ENCODE measurements around the gene DEFB127. TPM values are rescaled to one million over a fixed set of nuclear protein-coding genes. Genes with fewer than 3 reads are reported as not detected.
"Not testable (repeated sequence)": the region's sequence is repeated elsewhere in the genome, so short reads cannot be mapped to it uniquely, and the experiment has no call there.

Gene DEFB127
- total RNA-seq, 4 donors from 2014 or later, result not detected

- 57% methylated on average over 2 of the region's 2 CpGs for WGBS
- H3K9me3 ChIP-seq, result no peaks in the 10 kb centered on the region
- H3K27ac ChIP-seq, result no peak overlapping the region
- no peak for DNase-seq (ENCODE audit: low spot score in 2 of 2)
- no peaks in the 10 kb centered on the region for H3K4me1 ChIP-seq
- no peak overlapping the region for H3K4me3 ChIP-seq
- peaks cover 8% of the 10 kb centered on the region for H3K27me3 ChIP-seq
- TF ChIP-seq POLR2A (IDR thresholded peaks at IDR 0.05), result no peak
- no peak for TF ChIP-seq POLR2AphosphoS5 (IDR thresholded peaks at IDR 0.05)
- no peak for TF ChIP-seq EP300 (IDR thresholded peaks at IDR 0.05)
- no peak for TF ChIP-seq CTCF (IDR thresholded peaks at IDR 0.05)
- H3K36me3 ChIP-seq, result no peaks in the 10 kb centered on the region
Observed at GRCh38 chr20:187733-188132, 30.5 kb downstream of the DEFB127 start.

GRCh38 chr20:189611-190010 lies 32.4 kb downstream of the DEFB127 start, which contains the start of gene DEFB128:
TSS of gene DEFB128 (minus strand) at chr20:189711. CDS start at chr20:189623, 88 bp downstream.
- Histone ChIP-seq H3K27me3 (peaks cover 8% of the 10 kb centered on the region), H3K4me3 (no peak within 1 kb of the TSS), H3K27ac (no peak within 1 kb of the TSS), H3K36me3 (no peaks in the 10 kb centered on the region), H3K9me3 (no peaks in the 10 kb centered on the region), H3K4me1 (no peaks in the 10 kb centered on the region)
- DNase-seq (ENCODE audit: low spot score in 2 of 2), result no peak
- WGBS, result 61% methylated on average over 7 of the region's 7 CpGs
- no peak for TF ChIP-seq POLR2AphosphoS5 (IDR thresholded peaks at IDR 0.05)
- no peak for TF ChIP-seq EP300 (IDR thresholded peaks at IDR 0.05)
- no peak for TF ChIP-seq CTCF (IDR thresholded peaks at IDR 0.05)
- no peak for TF ChIP-seq POLR2A (IDR thresholded peaks at IDR 0.05)

- H3K9me3 ChIP-seq, result no peaks in the 10 kb centered on the region
- no peaks in the 10 kb centered on the region for H3K36me3 ChIP-seq
- no peak overlapping the region for H3K27ac ChIP-seq
- TF ChIP-seq POLR2AphosphoS5 (IDR thresholded peaks at IDR 0.05), result no peak
- no peak for TF ChIP-seq EP300 (IDR thresholded peaks at IDR 0.05)
- TF ChIP-seq POLR2A (IDR thresholded peaks at IDR 0.05), result no peak
- no peak for TF ChIP-seq CTCF (IDR thresholded peaks at IDR 0.05)
- 84% methylated on average over 1 of the region's 1 CpG for WGBS
- no peaks in the 10 kb centered on the region for H3K4me1 ChIP-seq
- H3K27me3 ChIP-seq, result peaks cover 3% of the 10 kb centered on the region
- DNase-seq (ENCODE audit: low spot score in 2 of 2), result no peak
- no peak overlapping the region for H3K4me3 ChIP-seq
Observed at GRCh38 chr20:198225-198624, 41.0 kb downstream of the DEFB127 start.

- 67% methylated on average over 3 of the region's 4 CpGs for WGBS
- no peaks in the 10 kb centered on the region for H3K4me1 ChIP-seq
- H3K27me3 ChIP-seq, result peaks cover 5% of the 10 kb centered on the region
- no peak for DNase-seq (ENCODE audit: low spot score in 2 of 2)
- H3K27ac ChIP-seq, result no peak overlapping the region
- no peaks in the 10 kb centered on the region for H3K36me3 ChIP-seq
- H3K9me3 ChIP-seq, result no peaks in the 10 kb centered on the region
- H3K4me3 ChIP-seq, result no peak overlapping the region
- TF ChIP-seq POLR2AphosphoS5 (IDR thresholded peaks at IDR 0.05) (no peak), POLR2A (IDR thresholded peaks at IDR 0.05) (no peak), CTCF (IDR thresholded peaks at IDR 0.05) (no peak)
Observed at GRCh38 chr20:199996-200395, 42.7 kb downstream of the DEFB127 start.

GRCh38 chr20:203630-204029 lies 46.4 kb downstream of the DEFB127 start:
- not testable (repeated sequence) for H3K27me3 ChIP-seq; H3K4me1 ChIP-seq; H3K36me3 ChIP-seq; H3K4me3 ChIP-seq; H3K27ac ChIP-seq; H3K9me3 ChIP-seq; DNase-seq (ENCODE audit: low spot score in 2 of 2)
- WGBS, result 74% methylated on average over 4 of the region's 4 CpGs

Other genes starting within 250 kb of the DEFB127 start
- gene DEFB125, start 69.8 kb upstream of the DEFB127 start, total RNA-seq, result not detected
- gene DEFB126, start 14.9 kb upstream of the DEFB127 start, total RNA-seq, result not detected
- gene DEFB128, start 32.3 kb downstream of the DEFB127 start, total RNA-seq, result not detected
- gene DEFB129, start 69.8 kb downstream of the DEFB127 start, total RNA-seq, result not detected
- under 1 TPM in 1 of 4 donors, not detected in 3; 0.34 TPM for gene DEFB132, start 100.3 kb downstream of the DEFB127 start, total RNA-seq
- 1 to 10 TPM in 2 of 4 donors, under 1 TPM in 2; 0.91 to 5.1 (median 2.0) TPM for gene C20orf96, start 133.3 kb downstream of the DEFB127 start, total RNA-seq
- gene ZCCHC3, start 140.1 kb downstream of the DEFB127 start, total RNA-seq, result 10 to 100 TPM in 1 of 4 donors, 1 to 10 TPM in 3; 8.1 to 11.2 (median 8.8) TPM
- gene SOX12, start 168.1 kb downstream of the DEFB127 start, total RNA-seq, result 1 to 10 TPM; 5.4 to 6.5 (median 5.9) TPM
- gene NRSN2, start 189.7 kb downstream of the DEFB127 start, total RNA-seq, result 10 to 100 TPM in 3 of 4 donors, 1 to 10 TPM in 1; 8.1 to 11.4 (median 10.9) TPM
- gene TRIB3, start 223.3 kb downstream of the DEFB127 start, total RNA-seq, result 10 to 100 TPM; 14.3 to 30.7 (median 28.0) TPM

All from suprapubic skin (tissue), 4 donors.